Measurements from ENCODE around the gene PDPK1.
"Not testable (repeated sequence)": the region's sequence is repeated elsewhere in the genome, so short reads cannot be mapped to it uniquely, and the experiment has no call there.

DNA sequence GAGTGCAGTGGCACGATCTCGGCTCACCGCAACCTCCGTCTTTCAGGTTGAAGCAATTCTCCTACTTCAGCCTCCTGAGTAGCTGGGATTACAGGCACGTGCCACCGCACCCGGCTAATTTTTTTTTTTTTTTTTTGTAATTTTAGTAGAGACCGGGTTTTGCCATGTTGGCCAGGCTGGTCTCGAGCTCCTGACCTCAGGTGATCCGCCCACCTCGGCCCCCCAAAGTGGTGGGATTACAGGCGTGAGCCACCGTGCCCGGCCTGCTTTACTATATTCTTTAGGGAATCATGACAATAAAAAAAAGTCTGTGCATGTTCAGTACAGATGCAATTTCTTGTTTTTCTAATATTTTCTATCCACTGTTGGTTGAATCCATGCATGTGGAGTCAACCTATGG lies 6.0 kb downstream of the PDPK1 start:
- TF ChIP-seq, protein P1, sequence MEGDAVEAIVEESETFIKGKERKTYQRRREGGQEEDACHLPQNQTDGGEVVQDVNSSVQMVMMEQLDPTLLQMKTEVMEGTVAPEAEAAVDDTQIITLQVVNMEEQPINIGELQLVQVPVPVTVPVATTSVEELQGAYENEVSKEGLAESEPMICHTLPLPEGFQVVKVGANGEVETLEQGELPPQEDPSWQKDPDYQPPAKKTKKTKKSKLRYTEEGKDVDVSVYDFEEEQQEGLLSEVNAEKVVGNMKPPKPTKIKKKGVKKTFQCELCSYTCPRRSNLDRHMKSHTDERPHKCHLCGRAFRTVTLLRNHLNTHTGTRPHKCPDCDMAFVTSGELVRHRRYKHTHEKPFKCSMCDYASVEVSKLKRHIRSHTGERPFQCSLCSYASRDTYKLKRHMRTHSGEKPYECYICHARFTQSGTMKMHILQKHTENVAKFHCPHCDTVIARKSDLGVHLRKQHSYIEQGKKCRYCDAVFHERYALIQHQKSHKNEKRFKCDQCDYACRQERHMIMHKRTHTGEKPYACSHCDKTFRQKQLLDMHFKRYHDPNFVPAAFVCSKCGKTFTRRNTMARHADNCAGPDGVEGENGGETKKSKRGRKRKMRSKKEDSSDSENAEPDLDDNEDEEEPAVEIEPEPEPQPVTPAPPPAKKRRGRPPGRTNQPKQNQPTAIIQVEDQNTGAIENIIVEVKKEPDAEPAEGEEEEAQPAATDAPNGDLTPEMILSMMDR (IDR thresholded peaks at IDR 0.05; ENCODE audit: low read depth, low read length, missing input control): not testable (repeated sequence)
- TF ChIP-seq RAD21 (IDR thresholded peaks at IDR 0.05): not testable (repeated sequence)
